GOT3 (cell line): ENCODE data around the gene MTR.

Source experiments
- DNase-seq: peaks from one replicate; lab custom pipeline; 2025; ENCODE audit warnings: mixed read lengths; lab: John Stamatoyannopoulos, UW

The MTR gene

DNA sequence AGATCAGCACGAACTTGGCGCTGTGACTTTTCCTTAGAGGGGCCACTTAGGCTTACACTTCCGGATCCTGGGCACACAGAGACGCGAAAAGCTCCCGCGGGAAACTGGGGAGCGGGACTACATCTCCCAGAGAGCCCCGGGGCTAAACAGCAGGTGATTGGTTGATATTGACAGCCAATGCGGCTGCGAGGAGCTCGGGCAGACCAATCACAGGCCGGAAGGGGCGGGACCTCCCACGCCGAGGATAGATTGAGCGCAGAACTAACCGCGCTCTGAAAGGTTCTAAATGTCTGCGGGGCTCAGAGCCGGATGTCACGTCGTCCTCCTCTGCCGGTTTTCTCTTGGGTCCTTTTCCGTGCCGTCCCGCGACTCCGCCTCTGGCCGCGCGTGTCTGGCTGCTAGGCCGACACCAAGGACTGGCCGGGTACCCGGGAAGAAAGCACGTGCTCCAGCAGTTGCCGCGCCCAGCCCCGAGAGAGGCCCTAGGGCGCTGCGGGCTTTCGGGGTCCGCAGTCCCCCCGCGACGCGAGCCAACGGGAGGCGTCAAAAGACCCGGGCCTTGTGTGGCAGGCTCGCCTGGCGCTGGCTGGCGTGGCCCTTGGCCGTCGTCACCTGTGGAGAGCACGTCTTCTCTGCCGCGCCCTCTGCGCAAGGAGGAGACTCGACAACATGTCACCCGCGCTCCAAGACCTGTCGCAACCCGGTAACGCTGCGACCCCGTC, at the start of gene MTR:
Gene MTR, plus strand, starts transcription at position 258 of the 722 bp plus-strand sequence. Its CDS starts 412 bp downstream, at position 670.
- peak; percentile 96 for DNase-seq

DNA sequence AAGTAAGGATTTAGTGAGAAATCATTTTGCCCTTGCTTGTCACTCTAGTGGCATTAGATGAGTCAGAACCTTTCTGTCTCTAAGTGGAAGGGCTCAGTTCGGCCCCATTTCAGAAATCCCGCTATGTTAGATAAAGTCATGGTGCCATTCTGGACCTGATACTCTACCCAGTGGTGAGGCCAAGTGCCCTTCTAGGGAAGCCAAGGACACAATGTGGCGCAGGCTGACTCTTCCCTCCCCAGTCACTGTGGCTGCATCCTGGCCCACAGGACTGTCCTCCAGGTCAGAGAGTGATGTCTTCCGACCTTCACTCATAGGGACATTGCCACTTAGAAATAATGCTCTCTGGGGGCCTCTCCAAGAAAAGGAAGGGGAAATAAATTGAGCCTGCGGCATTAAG, 48.3 kb upstream of the MTR start:
- no peak for DNase-seq

- no peak for DNase-seq
Observed at GRCh38 chr1:236747311-236747985, 47.6 kb upstream of the MTR start.

- no peak for DNase-seq
Observed at GRCh38 chr1:236748268-236748870, 46.7 kb upstream of the MTR start.

DNA sequence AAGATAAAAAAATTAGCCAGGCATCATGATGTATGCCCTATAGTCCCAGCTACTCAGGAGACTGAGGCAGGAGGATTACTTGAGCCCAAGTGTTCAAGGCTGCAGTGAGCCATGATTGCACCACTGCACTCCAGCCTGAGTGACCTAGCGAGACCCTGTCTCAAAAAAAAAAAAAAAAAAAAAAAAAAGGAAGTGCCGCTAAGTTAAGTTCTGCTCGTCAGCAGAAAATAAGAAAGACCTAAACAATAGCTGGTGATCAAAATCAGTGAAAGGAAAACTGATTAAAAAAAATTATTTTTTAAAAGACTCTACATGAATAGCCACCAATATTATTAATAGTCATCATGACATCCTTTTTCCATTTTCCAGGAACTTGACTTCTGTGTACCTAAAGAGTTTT, 44.2 kb upstream of the MTR start:
- DNase-seq = no peak

DNA sequence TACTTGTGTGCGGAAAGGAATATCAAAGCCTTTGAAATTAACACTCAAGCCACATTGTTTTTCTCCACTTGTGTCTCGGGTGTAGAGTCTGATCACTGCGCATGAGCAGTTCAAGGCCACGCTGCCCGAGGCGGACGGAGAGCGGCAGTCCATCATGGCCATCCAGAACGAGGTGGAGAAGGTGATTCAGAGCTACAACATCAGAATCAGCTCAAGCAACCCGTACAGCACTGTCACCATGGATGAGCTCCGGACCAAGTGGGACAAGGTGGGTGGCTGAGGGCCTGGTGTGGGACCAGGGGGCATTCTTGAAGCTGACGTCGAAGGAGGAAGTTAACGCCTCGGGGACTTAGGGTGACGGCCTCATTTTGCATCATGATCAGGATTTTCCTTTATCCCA, 43.7 kb upstream of the MTR start:
- DNase-seq = no peak

GRCh38 chr1:236751935-236752334, 43.2 kb upstream of the MTR start:
- no peak for DNase-seq

DNA sequence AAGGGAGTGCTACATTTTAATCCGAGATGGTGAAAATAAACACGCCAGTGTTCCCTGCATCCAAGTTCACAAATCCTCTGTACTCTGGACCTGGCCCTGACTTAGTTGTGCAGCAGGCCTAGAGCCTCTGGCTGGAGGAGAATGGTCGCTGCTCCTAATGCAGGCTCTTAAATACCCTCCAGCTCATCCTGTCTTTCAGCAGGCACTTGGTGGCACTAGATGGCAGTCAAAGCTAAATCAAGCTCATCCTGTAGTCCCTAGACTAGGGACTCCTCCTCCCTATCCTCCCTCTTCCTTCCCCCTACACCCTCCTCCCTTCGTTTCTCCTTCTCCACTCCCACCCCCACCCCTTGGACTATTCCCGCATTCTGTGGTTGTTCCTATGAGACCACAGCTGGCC, 41.6 kb upstream of the MTR start:
- DNase-seq = no peak

- DNase-seq = no peak
Observed at GRCh38 chr1:236753964-236754363, 41.1 kb upstream of the MTR start.

GRCh38 chr1:236754525-236755210, 40.4 kb upstream of the MTR start:
- no peak for DNase-seq

GRCh38 chr1:236757640-236758039, 37.5 kb upstream of the MTR start:
- no peak for DNase-seq

DNA sequence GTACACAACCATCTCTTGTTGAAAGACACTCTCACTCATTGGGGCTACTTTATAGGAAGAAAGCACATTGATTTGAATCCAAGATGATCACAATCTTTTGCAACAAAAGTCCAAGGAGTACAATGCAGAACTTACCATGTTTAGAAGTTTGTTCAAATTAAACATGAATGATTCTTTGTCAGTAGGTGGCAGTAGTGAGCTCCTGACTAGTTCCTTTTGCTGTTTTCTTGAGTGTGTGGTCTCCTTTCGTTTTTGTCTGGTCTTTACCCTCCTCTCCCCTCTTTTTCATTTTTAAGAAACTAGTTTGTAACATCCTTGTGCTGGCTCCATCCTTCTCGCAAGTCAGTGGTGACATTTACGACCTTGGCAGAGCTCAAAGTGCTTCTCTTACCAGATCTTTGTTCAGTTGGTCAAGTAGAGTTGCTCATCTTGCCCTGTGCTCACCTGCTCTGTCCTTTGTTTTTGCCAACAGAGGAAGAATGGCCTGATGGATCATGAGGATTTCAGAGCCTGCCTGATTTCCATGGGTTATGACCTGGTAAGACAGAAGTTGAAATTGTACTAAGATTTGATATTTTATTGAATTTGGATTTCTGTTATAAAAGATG, 35.7 kb upstream of the MTR start:
- no peak for DNase-seq

DNA sequence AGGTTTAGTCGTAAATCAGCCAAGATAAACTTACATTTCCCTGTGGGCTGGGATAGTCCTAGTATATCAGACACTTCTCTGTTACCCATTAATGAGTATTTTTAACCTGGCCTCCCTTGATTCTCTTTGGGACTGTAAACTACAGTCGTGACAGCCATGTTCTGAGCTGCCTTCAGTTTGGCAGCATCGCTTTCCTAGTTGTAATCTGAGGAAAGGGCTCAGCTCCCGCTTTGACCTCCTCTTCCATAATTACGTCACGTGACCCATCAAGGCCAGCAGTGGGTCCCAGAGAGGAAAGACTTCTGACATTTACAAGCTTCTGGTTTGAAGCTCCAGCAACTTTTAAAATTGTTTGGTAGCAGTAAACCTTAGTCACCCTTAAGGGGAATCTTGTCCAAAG, 34.6 kb upstream of the MTR start:
- DNase-seq = no peak

- DNase-seq = no peak
Observed at GRCh38 chr1:236760986-236761385, 34.1 kb upstream of the MTR start.

GRCh38 chr1:236761397-236762132, 33.5 kb upstream of the MTR start:
- DNase-seq = no peak

DNA sequence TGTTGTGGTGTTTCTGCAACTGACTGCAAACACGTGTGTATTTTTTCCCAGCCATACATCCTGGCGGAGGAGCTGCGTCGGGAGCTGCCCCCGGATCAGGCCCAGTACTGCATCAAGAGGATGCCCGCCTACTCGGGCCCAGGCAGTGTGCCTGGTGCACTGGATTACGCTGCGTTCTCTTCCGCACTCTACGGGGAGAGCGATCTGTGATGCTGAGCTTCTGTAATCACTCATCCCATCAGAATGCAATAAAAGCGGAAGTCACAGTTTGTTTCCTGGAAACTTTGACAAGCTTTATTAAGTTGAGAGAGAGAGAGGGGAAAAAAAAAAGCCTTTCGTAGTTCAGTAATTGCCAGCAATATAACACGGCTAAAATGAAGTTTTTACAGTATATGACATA, 32.7 kb upstream of the MTR start:
- DNase-seq = no peak

DNA sequence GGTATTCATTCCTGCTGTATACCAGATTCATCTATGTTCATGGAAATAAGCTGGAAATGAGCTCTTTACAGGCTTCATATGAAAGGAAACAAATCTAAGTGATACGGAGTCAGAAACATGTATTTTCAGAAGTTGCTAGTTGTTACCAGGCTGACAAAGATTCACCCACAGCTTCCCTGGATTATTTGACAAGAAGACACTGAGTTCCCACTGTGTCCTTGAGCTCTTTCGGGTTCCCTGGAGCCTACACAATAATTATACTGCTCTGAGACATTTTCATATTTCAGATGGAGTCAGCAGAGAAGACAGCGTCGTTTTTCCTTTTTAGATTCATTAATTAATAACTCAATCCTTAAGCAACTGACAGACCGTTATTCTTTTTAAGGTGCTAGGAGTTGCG, 29.3 kb upstream of the MTR start:
- DNase-seq = no peak

- DNase-seq = no peak
Observed at GRCh38 chr1:236766506-236766905, 28.6 kb upstream of the MTR start.

DNA sequence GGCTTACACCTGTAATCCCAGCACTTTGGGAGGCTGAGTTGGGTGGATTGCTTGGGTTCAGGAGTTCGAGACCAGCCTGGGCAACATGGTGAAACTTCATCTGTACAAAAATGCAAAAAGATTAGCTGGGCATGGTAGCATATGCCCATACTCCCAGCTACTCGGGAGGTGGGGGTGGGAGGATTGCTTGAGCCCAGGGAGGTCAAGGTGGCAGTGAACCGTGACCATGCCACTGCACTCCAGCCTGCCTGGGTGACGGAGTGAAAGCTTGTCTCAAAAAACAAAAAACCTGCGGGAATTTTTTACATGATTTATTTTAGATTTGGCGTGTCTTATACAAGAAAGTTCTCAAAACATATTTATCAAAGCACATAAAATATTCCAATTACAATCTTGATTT, 27.8 kb upstream of the MTR start:
- no peak for DNase-seq

DNA sequence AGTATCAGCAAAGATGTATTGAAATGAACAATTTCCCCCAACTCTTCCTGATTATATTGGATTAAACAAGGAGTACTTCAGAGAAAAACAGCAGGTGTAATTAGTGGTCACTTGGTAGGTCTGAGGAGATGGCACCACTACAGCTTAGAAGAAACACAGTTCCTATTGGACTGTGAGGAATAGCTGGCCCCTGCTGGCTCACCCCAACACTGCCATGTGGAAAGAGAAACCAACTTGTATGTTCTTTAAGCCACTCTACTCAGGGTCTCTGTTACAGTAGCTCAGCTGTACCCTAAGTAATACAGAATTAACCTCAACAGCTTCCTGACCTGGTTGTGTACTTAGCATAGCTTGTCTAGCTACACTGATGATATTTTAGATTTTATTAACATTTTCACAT, 26.5 kb upstream of the MTR start:
- no peak for DNase-seq

- no peak for DNase-seq
Observed at GRCh38 chr1:236773919-236774318, 21.2 kb upstream of the MTR start.

DNA sequence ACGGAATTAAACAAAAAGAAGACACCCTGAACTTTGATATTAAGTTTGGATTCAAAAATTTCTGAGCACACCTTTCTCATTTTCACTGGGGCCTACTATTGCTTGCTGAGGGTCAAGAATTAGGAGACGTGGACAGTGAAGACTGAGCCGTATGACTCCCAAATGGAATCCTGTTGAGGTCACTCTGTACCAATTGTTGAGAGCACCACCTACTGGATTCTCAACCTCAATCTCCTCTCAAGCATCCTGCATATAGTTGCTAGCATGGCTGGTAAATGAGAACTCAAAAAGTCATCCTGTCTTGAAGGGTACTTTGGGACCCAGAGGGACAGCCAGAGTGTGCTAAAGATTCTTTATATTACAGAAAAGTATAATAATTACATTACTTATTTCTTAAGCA, 20.2 kb upstream of the MTR start:
- no peak for DNase-seq
